Measurements from ENCODE around the gene GALNT1. TPM values are rescaled to one million over a fixed set of nuclear protein-coding genes. Genes with fewer than 3 reads are reported as not detected.

The GALNT1 gene
- polyA plus RNA-seq, 1 donor (not counting 4 experiments of a cell fraction or from before 2014, with no cell fraction given): 69.4 TPM

GRCh38 chr18:35618289-35618688, 36.7 kb downstream of the GALNT1 start:
- Histone ChIP-seq H3K9me1 (ENCODE audit: control insufficient read depth, extremely low read depth, insufficient read depth, low read length) (no peaks in the 10 kb centered on the region), H2AFZ (ENCODE audit: control insufficient read depth, low read length) (no peak overlapping the region), H3K79me2 (ENCODE audit: control insufficient read depth, insufficient read depth, low read length) (peaks cover 18% of the 10 kb centered on the region), H4K20me1 (ENCODE audit: control insufficient read depth, extremely low read depth, insufficient read depth, low read length) (no peaks in the 10 kb centered on the region), H3K27me3 (ENCODE audit: control insufficient read depth, extremely low read depth, insufficient read depth, low read length) (no peaks in the 10 kb centered on the region), H3K9ac (ENCODE audit: control insufficient read depth, extremely low read depth, insufficient read depth, low read length) (no peak overlapping the region), H3K9me3 (ENCODE audit: control insufficient read depth, low read depth, low read length) (no peaks in the 10 kb centered on the region), H3K27ac (ENCODE audit: control insufficient read depth, insufficient read depth, low read length) (no peak overlapping the region), H3K4me2 (ENCODE audit: control insufficient read depth, extremely low read depth, insufficient read depth, low read depth, low read length) (no peak overlapping the region), H3K36me3 (ENCODE audit: control insufficient read depth in 2 of 2, extremely low read depth in 1 of 2, insufficient read depth in 2 of 2, low read length in 2 of 2) (no peaks in the 10 kb centered on the region), H3K4me1 (ENCODE audit: control insufficient read depth, extremely low read depth, insufficient read depth, low read length) (peaks cover 13% of the 10 kb centered on the region), H3K4me3 (ENCODE audit: control insufficient read depth in 2 of 3, extremely low read depth in 1 of 3, insufficient read depth in 2 of 3, low read depth in 1 of 3, low read length in 3 of 3) (no peak overlapping the region)
- TF ChIP-seq EZH2 (IDR thresholded peaks at IDR 0.05; ENCODE audit: low read length): no peak
- no peak for TF ChIP-seq CTCF (optimal IDR thresholded peaks at IDR 0.05 in 1 of 3, IDR thresholded peaks at IDR 0.05 in 1 of 3, conservative IDR thresholded peaks at IDR 0.05 in 1 of 3; ENCODE audit: extremely low read depth in 1 of 3, insufficient read depth in 2 of 3, low read length in 3 of 3)
- FAIRE-seq (no peak), DNase-seq (ENCODE audit: low read depth, low spot score) (no peak)
- dilution Hi-C loops (cut with MboI; ENCODE audit: extremely low pct_ligation_motif_present, low sequenced_read_pairs): no loop called here

GRCh38 chr18:35618696-35619095, 37.2 kb downstream of the GALNT1 start:
- Histone ChIP-seq H3K27ac (ENCODE audit: control insufficient read depth, insufficient read depth, low read length) (no peak overlapping the region), H4K20me1 (ENCODE audit: control insufficient read depth, extremely low read depth, insufficient read depth, low read length) (no peaks in the 10 kb centered on the region), H3K4me2 (ENCODE audit: control insufficient read depth, extremely low read depth, insufficient read depth, low read depth, low read length) (no peak overlapping the region), H3K4me1 (ENCODE audit: control insufficient read depth, extremely low read depth, insufficient read depth, low read length) (peaks cover 13% of the 10 kb centered on the region), H3K4me3 (ENCODE audit: control insufficient read depth in 2 of 3, extremely low read depth in 1 of 3, insufficient read depth in 2 of 3, low read depth in 1 of 3, low read length in 3 of 3) (no peak overlapping the region), H3K27me3 (ENCODE audit: control insufficient read depth, extremely low read depth, insufficient read depth, low read length) (no peaks in the 10 kb centered on the region), H3K9me3 (ENCODE audit: control insufficient read depth, low read depth, low read length) (no peaks in the 10 kb centered on the region), H3K36me3 (ENCODE audit: control insufficient read depth in 2 of 2, extremely low read depth in 1 of 2, insufficient read depth in 2 of 2, low read length in 2 of 2) (no peaks in the 10 kb centered on the region), H2AFZ (ENCODE audit: control insufficient read depth, low read length) (no peak overlapping the region), H3K9ac (ENCODE audit: control insufficient read depth, extremely low read depth, insufficient read depth, low read length) (no peak overlapping the region), H3K79me2 (ENCODE audit: control insufficient read depth, insufficient read depth, low read length) (peaks cover 19% of the 10 kb centered on the region), H3K9me1 (ENCODE audit: control insufficient read depth, extremely low read depth, insufficient read depth, low read length) (no peaks in the 10 kb centered on the region)
- DNase-seq (ENCODE audit: low read depth, low spot score) (no peak), FAIRE-seq (no peak)
- TF ChIP-seq EZH2 (IDR thresholded peaks at IDR 0.05; ENCODE audit: low read length) (no peak), CTCF (optimal IDR thresholded peaks at IDR 0.05 in 1 of 3, IDR thresholded peaks at IDR 0.05 in 1 of 3, conservative IDR thresholded peaks at IDR 0.05 in 1 of 3; ENCODE audit: extremely low read depth in 1 of 3, insufficient read depth in 2 of 3, low read length in 3 of 3) (no peak)
- dilution Hi-C loops (cut with MboI; ENCODE audit: extremely low pct_ligation_motif_present, low sequenced_read_pairs): no loop called here

Data from keratinocyte (primary cell).